Activated CD8-positive, alpha-beta memory T cell treated with anti-CD3 and anti-CD28 coated beads for 24 hours (primary cell): ENCODE results near the gene CACNB4.
"Not testable (repeated sequence)": the region's sequence is repeated elsewhere in the genome, so short reads cannot be mapped to it uniquely, and the experiment has no call there.

Experiments used
- DNase-seq: peaks from one replicate; pipeline ENCODE4 v3.0.0-alpha.2; 2020

Gene CACNB4

DNA sequence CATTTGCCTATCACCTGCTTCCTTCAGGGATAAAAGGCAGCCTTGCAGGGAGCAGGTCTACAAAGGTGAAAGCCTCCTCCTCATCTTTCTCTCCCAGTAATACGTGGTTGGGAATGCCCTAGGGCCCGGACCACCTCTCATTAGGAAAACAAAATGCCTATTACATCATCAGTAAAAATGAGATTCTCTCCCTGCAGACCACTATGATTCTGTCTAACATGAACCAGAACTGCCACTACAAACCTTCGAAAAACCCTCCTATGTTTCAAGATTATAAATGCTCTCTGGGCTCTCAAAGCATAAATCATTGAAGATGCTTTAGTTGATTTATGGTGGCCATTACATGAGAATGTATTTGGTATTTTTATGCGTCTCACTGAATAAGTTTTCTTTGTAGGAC, 162.2 kb downstream of the CACNB4 start:
- no peak for DNase-seq

- DNase-seq: no peak
Observed at GRCh38 chr2:151933266-151933804, 165.5 kb downstream of the CACNB4 start.

DNA sequence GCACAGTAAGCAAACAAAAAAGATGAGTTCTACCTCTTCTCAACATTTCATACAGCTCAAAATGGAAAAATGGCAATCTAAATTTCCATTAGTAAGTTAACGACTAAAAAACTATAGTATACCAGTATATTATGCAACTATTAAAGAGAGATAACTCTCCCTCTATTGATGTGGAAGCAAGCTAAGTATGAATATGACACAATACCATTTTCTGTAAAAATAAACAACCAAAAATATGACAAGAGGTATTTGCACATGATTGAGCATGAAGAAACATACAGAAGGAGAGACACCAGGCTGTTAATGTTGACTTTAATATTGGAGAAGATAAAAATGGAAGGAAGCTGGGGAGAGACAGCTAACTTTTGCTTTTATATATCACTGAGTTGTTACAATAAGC, 167.1 kb downstream of the CACNB4 start:
- no peak for DNase-seq

- DNase-seq: no peak
Observed at GRCh38 chr2:151931030-151931611, 167.7 kb downstream of the CACNB4 start.

DNA sequence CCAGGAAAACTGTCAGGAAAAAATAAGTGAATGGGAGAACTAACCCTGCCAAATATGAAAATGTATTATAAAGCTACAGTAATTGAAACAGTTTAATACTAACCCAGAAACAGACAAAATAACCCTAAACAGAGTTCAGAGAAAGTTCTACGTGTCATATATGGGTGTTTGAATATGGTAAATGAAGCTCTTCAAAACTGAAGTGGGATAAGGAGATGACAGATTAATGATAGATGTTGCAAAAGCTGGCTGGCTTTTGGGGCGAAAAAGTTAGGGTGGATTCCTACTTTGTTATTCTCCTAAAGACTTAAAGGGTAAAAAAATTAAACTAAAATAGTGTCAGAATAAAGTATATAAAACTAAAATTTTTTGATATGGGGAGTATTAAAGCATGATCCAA, 168.8 kb downstream of the CACNB4 start:
- no peak for DNase-seq

GRCh38 chr2:151928380-151928779, 170.5 kb downstream of the CACNB4 start:
- no peak for DNase-seq

- DNase-seq: no peak
Observed at GRCh38 chr2:151927501-151928221, 171.2 kb downstream of the CACNB4 start.

DNA sequence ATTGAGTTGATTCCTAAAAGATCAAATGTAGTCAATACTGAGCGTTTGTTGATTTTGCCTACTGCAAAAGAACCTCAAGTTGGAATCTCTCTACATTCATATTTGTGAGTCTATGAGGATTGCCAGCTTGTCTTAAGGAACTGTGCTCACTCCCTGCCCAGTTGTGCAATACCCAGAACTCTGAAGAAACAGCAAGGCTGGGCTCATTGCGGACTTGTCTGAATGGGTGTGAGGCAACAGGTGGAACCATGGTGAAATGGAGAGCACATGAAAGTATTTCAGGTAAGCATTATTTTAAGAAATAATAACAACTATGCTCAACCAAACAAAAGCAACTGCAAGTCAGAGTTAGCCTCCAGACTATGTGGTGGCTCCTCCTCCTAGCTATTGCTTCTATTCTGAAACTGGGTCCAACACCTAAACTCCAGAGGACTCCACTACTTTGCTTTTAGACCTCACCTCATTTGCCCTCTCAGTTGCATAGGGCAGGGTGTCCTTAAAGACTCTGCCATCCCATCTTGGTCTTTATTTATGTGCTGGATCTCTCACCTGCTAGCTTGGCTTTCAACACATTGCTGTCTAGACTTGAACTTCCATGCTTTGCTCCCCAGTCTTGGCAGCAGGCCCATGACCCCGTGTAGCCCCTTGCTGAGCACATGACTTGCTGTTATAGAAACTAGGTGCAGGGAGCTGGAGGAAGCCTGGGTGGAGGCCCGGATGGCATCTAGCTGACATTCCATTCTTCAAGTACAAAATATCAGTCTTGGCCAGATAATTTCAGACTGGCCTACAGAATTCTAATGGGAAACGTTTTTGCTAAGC, 175.8 kb downstream of the CACNB4 start:
- no peak for DNase-seq

GRCh38 chr2:151919786-151920185, 179.1 kb downstream of the CACNB4 start:
- no peak for DNase-seq

DNA sequence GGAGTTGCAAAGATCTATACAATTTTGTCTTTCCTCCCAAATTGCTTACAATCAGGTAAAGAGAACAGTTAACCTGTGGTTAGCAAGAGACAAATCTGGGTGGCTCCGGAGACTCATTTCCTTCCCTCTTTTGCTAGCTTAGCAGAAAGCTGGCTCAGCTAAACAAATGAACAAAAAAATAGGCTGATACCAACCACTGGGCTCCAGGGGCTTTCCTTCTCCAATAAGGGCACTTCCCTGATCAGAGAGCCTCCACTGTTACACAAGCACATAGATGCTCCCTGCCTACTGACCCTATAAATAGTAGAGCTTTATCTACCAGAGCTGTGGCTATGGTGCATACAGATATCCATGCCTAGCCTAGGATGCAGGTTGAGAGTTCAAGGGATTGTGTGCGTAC, 180.5 kb downstream of the CACNB4 start:
- DNase-seq: no peak

- no peak for DNase-seq
Observed at GRCh38 chr2:151916632-151917031, 182.2 kb downstream of the CACNB4 start.

GRCh38 chr2:151915629-151916025, 183.2 kb downstream of the CACNB4 start:
- DNase-seq: not testable (repeated sequence)

DNA sequence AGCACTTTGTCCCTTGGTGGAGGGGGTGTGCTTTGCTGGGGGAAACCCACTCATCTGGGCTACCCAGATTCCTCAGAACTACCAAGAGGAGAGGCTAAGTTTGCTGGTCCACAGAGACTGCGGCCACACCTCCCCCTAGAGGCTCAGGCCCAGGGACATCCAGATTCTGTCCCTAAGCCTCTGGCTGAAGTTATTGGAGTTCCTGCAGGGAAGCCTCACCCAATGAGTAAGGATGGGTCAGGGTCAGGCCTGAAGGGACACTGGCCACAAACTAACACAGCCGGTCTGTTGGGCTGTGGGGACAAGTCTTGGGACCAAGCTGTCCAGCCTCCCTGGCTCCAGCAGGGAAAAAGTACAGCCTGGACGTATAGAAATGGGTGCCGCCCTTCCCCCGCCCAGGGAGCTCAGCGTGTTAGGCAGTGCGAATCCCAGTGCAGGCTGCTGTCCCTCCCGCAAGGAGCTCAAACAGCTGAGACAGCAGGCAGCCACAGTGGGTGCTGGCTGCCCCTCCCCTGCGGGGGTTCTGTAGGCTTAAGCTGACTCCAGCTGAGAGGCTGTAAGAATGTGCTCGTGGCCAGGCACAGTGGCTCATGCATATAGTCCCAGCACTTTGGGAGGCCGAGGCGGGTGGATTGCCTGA, 183.7 kb downstream of the CACNB4 start:
- DNase-seq: no peak

GRCh38 chr2:151908204-151908882, 190.5 kb downstream of the CACNB4 start:
- DNase-seq: no peak

DNA sequence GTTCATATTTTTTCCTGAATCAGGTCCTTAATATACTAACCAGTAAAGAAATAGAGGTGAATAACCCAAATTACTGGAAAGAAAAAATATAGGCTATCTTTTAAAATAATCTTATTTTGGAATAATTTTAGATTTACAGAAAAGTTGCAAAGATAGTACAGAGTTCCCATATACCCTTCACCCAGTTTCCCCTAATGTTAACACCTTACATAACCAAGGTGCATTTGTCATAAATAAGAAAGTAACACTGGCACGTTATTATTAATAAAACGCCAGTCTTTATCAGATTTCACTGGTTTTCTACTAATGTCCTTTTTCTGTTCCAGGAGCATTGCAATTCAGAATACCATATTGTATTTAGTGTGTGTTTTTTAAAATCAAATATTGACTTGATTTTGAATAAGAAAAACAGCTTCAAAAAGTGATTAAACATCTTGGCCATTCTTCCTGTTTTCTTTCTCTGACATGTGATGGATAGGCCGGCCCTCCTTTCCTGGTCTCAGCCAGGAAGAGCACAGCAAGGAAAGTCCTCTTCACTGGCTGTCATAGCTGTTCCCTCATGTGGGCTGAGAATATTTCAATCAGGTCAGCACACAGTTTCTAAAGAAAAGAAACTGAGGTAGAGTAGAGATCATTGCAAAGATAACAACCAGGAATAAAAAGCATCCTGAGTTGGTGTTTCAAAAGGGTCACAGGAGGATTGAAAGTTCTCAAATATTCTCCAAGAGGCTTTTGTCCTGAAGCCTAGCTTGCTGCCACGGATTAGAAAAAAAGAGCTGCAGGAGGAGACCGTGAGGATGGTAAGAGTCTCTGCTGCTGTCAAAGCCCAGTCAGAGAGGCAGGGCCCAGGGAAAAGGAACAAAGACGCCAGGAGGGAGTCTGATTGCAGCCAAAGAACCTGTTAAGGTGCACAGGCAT, 191.3 kb downstream of the CACNB4 start:
- DNase-seq: no peak

GRCh38 chr2:151906633-151906998, 192.2 kb downstream of the CACNB4 start:
- no peak for DNase-seq

DNA sequence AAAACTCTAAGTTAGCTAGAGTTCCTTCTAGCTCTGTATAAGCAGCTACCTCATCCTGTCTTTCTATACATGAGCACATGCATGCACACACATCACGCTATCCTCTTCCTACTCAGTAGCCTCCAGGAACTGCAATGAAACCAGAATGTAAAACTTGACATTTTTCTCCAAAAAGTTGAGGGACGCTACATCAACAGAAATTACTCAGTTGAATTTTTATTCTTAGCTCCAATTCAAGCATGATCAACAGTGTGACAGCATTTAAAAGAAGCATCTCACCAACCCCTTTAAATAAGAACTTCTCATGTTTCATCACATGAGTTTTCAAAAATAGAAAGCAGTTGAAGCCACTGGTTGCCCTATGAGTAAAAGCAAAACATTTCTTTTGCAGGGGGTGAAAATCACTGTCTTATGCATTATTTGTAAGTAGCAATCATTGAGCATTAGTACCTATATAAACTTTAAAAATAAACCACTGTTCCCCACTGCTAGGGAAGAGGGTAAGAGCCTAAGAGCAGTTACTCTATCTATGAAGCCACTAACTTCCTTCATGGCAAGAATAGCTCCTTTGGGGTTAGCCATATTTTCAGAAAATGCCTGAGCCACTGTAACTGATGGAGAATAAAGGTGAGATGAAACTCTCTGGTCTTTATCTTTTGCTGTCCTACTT, 192.7 kb downstream of the CACNB4 start:
- DNase-seq: no peak

- DNase-seq: no peak
Observed at GRCh38 chr2:151904807-151905206, 194.0 kb downstream of the CACNB4 start.

DNA sequence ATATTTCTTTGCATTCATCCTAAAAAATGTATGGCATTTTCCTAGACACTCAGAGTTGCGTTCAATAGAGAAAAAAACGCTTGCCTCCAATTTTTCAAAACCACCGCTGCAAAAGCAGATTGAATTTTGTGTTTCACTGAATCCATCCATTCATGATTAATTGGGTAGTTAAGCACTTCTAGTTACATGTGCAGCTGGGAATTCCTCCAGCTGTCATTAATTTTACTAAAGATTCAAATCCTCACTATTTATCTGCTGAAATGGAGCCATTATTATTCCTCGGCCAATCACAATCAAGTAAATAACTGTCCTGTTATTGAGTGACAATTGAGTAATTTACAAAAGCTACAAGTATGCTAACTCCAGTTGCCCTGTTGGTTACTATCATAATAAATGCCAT, 194.8 kb downstream of the CACNB4 start:
- DNase-seq: no peak

GRCh38 chr2:151902829-151903228, 196.0 kb downstream of the CACNB4 start:
- no peak for DNase-seq

GRCh38 chr2:151900331-151900730, 198.5 kb downstream of the CACNB4 start:
- DNase-seq: no peak
